GM23338 (cell line): ENCODE measurements around the gene ATP8B4.

Experiments
- JUNB ChIP-seq: IDR thresholded peaks from one replicate; pipeline ENCODE4 v1.6.1; 2016; ENCODE audit warnings: antibody characterized with exemption; ENCODE audit not compliant: unreplicated experiment
- POLR2AphosphoS5 ChIP-seq: IDR thresholded peaks from 2 replicates; pipeline ENCODE4 v1.6.1; 2016; ENCODE audit warnings: antibody characterized with exemption, low read depth

DNA sequence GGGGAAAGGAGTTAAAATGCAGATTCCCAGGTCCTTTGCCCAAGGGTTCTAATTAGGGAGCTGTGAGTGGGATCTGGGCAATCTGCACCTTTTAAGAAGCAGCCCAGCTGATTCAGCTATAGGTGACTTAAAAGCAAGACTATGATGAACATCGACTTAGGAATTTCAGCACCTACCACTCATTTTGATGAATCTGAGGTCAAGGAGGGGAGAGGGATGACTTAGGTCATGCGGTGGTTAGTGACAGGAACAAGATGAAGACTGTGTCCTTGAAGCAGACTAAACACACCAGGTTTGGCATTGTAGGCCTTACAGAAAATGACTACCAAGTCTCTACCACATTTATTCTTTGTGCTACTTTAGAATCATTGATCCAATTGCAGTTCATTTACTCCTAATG lies 301.9 kb downstream of the ATP8B4 start:
- TF ChIP-seq POLR2AphosphoS5 (no peak), JUNB (no peak)
